Measurements from ENCODE around the gene VENTX.
A peak's percentile ranks its signal among the peaks of the same experiment; 100 is the strongest.
"Not testable (repeated sequence)": the region's sequence is repeated elsewhere in the genome, so short reads cannot be mapped to it uniquely, and the experiment has no call there.

VENTX gene

GRCh38 chr10:133258818-133259601 lies 21.4 kb downstream of the VENTX start:
- no peak for DNase-seq

DNA sequence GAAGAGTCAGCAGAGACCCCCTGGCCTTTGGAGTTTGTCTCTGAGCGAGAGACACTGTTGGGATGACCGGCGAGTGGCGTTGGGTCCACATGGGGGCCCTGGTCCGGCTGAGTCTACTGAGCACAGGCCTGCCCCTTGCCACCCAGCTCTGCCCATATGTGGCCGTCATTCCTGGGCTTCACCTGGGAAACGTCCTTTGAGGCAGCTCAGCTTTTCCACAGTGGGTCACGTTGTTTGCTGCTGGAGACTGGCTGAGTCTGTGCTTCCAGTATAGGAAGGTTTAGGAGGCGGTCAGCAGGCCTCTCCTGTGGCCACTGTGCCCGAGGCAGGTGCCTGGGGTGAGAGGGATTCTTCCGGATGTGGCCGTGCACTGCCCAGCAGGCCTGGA lies 21.9 kb downstream of the VENTX start:
- DNase-seq, result no peak

GRCh38 chr10:133260895-133261725 lies 23.5 kb downstream of the VENTX start:
- peak; percentile 61 for DNase-seq

- peak; percentile 87 for DNase-seq
Measured at GRCh38 chr10:133261726-133262325, 24.2 kb downstream of the VENTX start.

DNA sequence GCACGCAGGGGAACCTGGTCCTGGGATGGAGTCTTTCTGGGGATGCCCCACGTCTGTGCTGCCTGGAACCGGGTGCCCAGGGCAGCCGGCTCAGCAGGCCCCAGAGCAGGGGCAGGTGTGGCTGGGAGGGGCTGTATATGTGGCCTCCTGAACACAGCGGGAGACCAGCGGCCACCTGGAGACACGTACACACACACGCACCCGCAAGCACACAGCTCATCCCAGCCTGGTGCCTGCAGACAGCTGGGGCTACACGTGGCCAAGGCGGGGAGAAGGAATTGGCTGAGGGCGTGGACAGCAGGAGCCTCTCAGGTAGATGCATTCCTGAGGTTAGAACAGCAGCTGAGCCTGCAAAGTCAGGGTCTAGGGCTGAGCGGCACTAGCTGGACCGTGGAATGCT lies 25.0 kb downstream of the VENTX start:
- peak; percentile 86 for DNase-seq

DNA sequence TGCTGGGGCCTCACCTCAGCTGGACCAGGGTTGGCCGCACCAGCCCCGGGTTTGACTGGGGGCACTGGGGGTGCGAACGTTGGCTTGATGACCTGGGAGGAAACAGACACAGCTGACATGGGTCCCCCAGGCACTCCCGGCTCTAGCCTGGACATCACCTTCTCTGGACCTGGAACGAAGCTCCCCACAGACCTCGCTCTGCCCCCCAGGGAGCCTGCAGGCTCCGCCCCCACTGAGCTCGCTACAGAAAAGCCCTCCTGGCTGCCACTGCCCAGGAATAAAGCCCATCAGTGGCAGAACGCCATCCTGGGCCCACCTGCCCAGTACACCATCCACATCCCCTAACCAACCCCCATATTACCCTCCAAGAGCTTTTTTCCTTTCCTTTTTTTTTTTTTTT lies 26.0 kb downstream of the VENTX start:
- no peak for DNase-seq

DNA sequence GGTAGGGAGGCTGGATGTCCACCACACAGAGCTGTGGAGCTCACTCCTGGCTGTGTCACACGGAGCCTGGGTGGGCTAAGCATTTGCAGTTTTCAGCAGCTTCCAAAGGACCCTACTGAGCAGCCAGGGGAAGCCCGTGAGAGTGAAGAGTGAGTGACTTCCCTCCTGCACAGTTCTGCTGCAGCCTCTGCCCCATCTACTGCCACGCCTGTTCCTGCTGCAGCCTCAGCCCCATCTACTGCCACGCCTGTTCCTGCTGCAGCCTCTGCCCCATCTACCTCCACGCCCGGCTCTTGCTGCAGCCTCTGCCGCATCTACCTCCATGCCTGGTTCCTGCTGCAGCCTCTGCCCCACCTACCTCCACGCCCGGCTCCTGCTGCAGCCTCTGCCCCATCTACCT lies 26.8 kb downstream of the VENTX start:
- DNase-seq, result no peak

DNA sequence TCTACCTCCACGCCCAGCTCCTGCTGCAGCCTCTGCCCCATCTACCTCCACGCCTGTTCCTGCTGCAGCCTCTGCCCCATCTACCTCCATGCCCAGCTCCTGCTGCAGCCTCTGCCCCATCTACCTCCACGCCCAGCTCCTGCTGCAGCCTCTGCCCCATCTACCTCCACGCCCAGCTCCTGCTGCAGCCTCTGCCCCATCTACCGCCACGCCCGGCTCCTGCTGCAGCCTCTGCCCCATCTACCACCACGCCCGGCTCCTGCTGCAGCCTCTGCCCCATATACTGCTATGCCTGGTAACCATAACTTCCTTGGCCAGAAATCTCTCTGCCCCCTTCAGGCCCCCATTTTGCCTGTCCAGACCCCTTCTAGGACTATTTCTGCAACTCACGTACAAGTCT lies 27.4 kb downstream of the VENTX start:
- DNase-seq, result not testable (repeated sequence)

DNA sequence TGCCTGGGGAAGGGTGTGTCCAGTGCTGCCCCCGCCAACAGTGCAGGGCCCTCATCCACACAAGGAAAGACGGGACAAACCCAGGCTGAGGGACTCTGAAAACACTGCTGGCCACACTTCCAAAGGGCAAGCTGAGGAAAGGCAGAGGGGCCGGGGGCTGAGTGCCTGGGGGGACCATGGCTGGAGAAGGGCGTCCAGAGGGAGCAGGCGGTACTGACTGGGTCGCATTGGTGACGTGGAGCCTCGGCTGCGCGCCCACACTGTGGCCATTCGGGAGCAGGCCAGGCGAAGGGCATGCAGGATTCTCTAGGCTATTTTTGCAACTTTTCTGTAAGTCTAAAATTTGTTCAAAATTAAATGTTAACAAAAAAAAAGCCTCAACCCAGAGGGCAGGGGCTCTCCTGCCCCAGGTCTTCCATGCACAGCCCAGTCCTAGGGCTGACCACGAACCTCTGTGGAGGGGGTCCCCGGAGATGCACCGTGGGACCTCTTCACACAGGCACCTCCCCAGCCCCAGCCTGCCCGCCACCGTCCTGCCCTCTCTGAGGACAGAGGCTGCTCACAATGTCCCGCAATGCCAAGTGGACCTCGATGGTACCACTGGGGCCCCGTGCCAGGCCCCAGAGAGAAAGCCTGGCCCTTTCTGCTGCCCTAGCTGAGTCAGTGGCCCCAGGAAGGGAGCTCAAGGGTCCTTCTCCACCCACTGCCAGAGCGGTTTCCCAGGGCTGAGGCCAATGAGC lies 28.6 kb downstream of the VENTX start:
- DNase-seq, result no peak

- DNase-seq, result no peak
Measured at GRCh38 chr10:133267293-133267692, 29.6 kb downstream of the VENTX start.

DNA sequence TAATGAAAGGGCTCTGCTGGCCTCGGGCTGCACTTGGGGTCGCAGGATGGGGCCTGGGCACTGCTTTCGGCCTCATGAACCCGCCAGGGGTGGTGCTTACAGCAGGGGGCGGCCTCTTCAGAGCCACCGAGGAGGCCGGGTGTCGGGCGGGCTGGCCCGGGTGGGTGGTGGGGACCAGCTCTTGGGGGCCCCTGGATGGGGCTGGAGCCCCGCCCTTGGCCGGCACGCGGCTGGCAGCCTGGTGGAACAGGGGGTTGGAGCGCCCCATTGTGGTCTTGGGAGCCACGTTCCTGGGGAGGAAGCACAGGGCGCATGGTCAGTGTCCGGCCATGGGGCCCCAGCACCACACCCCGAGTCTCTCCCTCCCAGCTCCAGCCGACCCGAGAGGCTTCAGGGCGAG lies 30.2 kb downstream of the VENTX start:
- DNase-seq, result no peak

- DNase-seq, result no peak
Measured at GRCh38 chr10:133268532-133268931, 30.9 kb downstream of the VENTX start.

DNA sequence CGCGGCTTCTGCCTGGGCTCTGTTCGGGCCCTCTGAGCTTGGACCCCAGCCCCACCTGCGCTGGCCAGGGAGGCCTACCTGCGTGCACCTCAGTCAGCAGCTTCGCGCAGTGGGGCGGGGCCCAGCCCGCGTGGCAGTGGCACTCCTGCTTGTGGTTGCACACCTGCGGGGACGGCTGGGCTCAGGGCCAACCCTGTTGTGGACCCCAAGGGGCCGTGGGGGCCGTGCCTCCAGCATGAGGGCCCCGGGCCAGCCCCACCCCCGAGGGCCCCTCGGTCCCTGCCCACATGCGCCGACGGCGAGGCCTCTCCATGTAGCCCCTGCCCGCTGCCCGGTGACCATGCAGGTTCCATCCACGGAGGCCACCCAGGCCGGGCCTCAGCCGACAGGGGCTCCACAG lies 31.7 kb downstream of the VENTX start:
- no peak for DNase-seq

- no peak for DNase-seq
Measured at GRCh38 chr10:133270204-133270603, 32.5 kb downstream of the VENTX start.

- no peak for DNase-seq
Measured at GRCh38 chr10:133270773-133271297, 33.2 kb downstream of the VENTX start.

- no peak for DNase-seq
Measured at GRCh38 chr10:133271521-133272300, 34.1 kb downstream of the VENTX start.

DNA sequence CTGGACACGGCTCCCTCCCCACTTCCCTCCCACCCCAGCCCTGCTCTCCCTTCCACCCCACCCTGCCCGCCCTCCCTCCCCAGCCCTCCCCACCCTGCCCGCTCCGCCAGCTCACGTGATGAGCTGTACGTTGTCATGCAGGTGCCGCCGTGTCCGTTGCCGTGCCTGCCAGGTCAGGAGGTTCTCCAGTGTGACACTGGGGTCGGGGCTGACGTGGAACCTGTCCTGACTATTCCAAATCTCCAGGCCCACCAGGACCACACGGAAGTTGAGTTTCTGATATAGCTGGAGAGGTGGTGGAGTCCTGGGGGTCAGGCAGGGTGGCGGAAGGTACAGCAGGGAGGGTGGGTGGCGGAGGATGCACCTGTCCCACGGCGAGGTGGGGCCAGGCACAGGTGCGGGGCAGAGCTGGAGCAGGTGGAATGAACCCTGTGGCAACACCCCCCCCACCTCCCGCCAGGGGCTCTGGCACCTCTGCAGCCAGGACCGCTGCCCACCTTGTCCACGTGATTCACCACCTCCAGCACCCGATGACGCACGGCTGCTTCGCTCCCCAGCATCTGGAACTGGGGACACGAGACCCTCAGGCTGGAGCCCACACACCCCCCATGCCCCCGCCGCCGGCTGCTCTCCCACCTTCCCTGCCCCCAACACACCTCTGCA lies 34.8 kb downstream of the VENTX start:
- DNase-seq, result no peak

- DNase-seq, result no peak
Measured at GRCh38 chr10:133272964-133273420, 35.3 kb downstream of the VENTX start.

DNA sequence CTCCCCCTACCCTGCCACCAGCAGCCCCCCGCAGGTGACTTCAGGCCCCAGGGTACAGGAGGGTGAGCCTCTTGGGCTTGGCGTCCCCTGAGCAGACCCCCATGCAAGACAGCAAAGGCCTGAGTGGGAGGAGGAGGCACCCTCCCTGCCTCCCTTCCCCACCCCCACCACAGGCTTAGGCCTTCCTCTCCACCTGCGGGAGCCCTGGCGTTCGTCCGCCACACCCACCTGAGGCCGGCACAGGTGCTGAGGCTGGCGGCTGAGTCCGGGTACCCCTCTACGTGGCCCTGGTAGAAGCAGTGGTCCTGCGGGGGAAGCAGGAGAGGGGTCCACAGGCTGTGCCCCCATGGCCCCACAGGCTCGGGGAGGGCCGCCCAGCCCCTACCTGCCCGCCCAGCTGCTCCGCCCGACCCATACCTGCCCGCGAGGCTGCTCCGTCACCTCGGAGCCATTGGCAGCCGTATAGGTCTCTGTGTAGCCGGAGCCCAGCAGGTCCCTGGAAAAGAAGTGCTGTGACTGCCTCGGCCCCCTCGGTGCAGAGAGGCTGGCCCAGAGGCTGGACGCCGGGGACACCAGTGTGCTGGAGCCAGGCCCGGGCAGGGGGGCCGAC lies 36.0 kb downstream of the VENTX start:
- DNase-seq, result no peak

DNA sequence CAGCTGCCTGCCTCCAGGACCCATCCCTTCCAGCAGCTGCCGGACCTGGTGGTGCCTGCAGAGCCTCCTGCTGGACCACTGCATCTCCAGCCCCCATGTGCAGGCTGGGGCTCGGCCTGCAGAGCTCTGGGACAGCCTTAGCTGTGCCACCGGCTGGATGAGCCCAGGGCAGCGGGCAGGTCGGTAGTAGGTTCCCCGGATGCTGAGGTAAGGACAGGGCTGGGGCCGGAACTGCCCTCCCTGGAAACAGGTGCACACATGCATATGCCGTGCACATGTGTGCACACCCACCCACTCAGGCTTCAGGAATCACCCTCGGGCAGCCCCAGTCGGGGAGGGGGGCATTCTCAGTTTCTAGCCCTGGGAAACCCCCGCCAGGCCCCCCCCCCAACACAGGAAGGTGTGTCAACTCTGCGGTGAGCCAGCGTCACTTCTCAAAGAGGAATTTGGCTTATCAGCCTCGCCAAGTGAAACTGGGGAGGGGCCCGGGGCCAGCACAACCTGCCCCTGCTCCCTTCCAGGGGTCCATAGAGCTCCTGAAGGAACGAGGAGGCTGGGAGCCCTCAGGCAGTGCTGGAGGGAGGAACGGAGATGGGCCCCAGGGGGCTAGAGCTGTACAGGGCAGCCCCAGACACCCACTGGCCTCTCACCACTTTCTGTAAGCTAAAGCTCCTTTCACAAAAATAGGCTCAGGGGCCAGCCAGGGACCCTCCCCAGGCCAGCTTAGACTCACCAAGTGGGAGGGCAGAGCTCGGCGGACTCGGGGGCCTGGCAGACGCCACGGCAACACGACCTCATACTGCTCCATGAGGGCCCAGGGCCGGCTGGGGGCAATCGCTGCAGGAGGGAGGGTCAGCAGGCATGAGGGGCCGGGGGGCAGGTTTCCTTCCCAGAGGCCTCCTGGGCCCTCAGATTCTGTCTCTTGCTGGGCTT lies 37.4 kb downstream of the VENTX start:
- DNase-seq, result no peak
